ENCODE results near the gene ICA1. TPM values are rescaled to one million over a fixed set of nuclear protein-coding genes. Genes with fewer than 3 reads are reported as not detected.
"Not testable (repeated sequence)": the region's sequence is repeated elsewhere in the genome, so short reads cannot be mapped to it uniquely, and the experiment has no call there.

The ICA1 gene
- total RNA-seq, 1 donor from 2014 or later: 0.72 TPM

DNA sequence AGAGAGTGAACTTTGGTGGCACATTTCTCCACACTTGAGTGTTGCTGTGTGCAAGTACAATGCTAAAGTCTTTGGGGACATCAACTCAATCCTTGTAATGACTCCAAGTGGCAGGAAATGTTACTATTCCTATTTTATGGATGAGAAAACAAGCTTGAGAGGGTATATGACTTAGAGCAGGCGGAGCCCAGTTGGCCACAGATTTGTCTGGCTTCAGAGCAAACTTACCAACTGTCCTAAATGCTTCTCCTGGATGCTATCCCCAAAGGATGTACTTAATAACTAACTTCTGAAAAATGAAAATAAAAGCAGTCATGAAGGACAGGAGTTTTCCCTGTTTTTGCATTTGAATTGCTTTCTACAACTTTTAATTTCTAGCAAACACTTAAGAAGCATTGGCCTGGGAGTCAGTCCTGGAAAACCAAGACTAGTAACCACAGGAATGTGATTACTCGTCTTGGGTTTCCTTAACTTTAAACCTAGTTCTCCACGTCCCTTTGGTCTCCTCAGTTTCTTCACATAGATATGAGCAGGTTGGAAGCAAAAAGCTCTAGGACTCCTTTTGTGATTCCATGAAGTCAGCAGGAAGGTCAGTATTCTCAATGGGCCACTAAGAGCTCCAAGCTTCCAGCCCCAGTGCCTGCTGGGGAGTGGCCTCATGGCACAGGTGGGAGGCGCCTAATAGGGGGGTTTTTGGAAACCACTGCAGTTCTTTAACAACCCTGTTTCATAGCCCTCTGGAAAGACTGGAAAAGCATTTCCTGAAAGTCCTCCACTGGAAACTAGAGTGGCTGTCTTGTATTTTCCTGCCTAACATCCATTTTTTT is 152.6 kb downstream of the ICA1 start:
- peaks cover 3% of the 10 kb centered on the region for H3K9me3 Mint-ChIP-seq
- DNase-seq: no peak
- H3K4me1 Mint-ChIP-seq: peaks cover 14% of the 10 kb centered on the region
- no peak overlapping the region for H3K27ac Mint-ChIP-seq
- H3K36me3 Mint-ChIP-seq (ENCODE audit: low read depth): no peaks in the 10 kb centered on the region
- H3K27me3 Mint-ChIP-seq: no peaks in the 10 kb centered on the region
- H3K4me3 Mint-ChIP-seq: no peak overlapping the region
- intact Hi-C loops (cut with micrococcal nuclease): no loop called here

DNA sequence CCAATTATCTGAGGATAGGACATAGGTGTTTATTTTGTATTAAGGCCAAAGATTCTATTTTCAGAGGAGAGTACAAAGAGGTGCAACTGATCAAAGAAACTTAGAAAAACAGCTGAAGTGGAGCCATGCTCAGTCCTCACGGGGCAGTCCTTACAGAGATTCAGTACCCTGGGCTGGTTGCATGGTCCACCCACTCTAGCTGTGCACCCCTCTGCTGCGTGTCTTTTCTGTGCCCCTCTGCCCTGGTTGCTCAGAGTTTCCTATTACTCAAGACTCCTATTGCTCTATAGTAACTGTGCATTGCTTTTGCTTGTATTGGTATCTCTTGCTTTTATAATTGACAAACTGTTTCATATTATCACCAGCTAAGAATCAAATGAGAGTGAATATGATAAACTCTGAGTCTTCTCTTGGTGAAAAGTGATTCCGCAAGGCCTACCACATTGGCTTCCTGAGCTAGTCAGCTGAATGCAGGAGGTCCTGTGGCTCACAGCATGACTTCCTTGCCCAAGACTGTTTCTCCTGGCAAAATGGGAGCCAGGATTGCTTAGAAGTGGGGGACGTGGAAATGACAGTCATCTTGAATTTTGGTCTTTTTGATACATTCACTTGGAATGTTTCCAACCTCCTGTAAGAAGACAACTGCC is 156.4 kb downstream of the ICA1 start:
- Mint-ChIP-seq H3K4me1 (peaks cover 4% of the 10 kb centered on the region), H3K27me3 (no peaks in the 10 kb centered on the region), H3K9me3 (peaks cover 16% of the 10 kb centered on the region), H3K36me3 (ENCODE audit: low read depth) (no peaks in the 10 kb centered on the region), H3K27ac (no peak overlapping the region), H3K4me3 (no peak overlapping the region)
- no peak for DNase-seq
- intact Hi-C loops (cut with micrococcal nuclease): no loop called here

GRCh38 chr7:8103282-8103681 is 158.7 kb downstream of the ICA1 start:
- intact Hi-C loops (cut with micrococcal nuclease): no loop called here
- DNase-seq: no peak
- Mint-ChIP-seq H3K4me3 (no peak overlapping the region), H3K27me3 (no peaks in the 10 kb centered on the region), H3K27ac (no peak overlapping the region), H3K36me3 (ENCODE audit: low read depth) (peaks cover 2% of the 10 kb centered on the region), H3K4me1 (peaks cover 4% of the 10 kb centered on the region), H3K9me3 (peaks cover 30% of the 10 kb centered on the region)

GRCh38 chr7:8101292-8101691 is 160.7 kb downstream of the ICA1 start:
- H3K27ac Mint-ChIP-seq; intact Hi-C loops (cut with micrococcal nuclease); H3K27me3 Mint-ChIP-seq: not testable (repeated sequence)

DNA sequence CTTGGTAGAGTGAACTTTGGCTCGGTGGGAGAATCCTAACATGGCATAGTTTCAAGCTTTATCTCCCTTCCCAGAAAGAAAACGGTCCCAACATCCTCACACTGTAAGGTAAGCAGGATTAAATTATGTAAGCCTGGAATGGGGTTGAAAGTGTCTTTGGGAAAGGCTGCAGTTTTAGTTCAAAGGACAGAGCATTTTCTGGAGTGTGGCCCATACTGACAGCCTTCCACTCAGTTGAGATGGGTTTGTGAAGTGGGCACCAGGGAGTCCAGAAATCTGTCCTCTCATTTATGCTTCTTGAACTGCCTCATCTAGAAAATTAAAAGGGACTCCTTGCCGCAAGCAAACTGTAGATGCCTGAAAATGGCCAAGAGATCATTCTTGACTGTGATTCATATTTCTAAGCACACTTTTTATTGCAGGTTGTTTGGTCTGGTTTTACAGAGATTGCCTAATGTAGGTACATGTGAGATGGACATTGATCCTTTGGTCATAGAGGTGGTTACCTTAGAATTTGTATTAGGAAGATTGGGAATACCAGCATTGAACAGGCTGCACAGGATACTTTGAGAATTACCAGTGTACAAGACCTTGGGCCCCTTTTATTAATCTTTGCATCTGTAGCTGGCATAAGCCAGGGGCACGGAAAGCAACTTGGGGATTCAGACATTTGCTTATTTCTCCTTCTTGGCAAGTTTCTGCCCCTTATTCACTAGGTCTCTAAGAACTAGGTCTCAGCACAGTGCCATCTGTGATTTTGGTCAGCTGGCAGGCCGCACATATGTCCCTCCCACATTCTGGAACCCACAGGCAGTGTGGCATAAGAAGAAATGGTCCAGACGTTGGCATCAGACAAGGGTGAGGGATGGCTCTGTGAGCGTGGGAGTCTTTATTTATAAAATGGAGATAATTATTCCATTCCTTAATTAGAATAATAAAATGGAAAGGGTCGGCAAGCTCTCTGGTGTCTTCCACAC is 167.5 kb downstream of the ICA1 start:
- H3K36me3 Mint-ChIP-seq (ENCODE audit: low read depth): peaks cover 12% of the 10 kb centered on the region
- peaks cover 18% of the 10 kb centered on the region for H3K9me3 Mint-ChIP-seq
- H3K27ac Mint-ChIP-seq: no peak overlapping the region
- no peaks in the 10 kb centered on the region for H3K27me3 Mint-ChIP-seq
- peak; percentile 14 for DNase-seq
- no peaks in the 10 kb centered on the region for H3K4me1 Mint-ChIP-seq
- H3K4me3 Mint-ChIP-seq: no peak overlapping the region
- intact Hi-C loops (cut with micrococcal nuclease): no loop called here

More at GRCh38 chr7:8101292-8101691, 160.7 kb downstream of the ICA1 start:
- H3K4me1 Mint-ChIP-seq; DNase-seq; H3K4me3 Mint-ChIP-seq; H3K36me3 Mint-ChIP-seq (ENCODE audit: low read depth): not testable (repeated sequence)
- peaks cover 40% of the 10 kb centered on the region for H3K9me3 Mint-ChIP-seq

DNA sequence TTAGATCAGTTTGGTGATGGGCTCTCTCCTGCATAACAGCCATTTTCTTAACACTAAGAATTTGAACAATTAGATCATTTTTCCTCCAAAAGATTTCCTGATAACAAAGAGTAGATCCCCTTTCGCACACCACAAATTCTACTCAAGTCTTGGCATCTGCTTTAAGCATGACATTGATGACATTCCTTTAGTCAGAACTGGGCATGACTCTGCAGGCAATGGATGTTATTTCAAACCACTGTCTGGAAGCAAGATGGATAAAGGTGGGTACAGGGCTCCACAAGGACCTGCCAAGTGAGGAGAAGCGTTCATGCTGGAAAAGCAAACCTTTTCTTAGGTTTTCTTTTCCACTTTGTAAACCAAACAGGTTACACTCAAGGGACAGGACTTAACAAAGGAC is 169.8 kb downstream of the ICA1 start:
- no peak for DNase-seq
- H3K4me1 Mint-ChIP-seq: no peaks in the 10 kb centered on the region
- no peak overlapping the region for H3K4me3 Mint-ChIP-seq
- peaks cover under 1% of the 10 kb centered on the region for H3K9me3 Mint-ChIP-seq
- peaks cover 14% of the 10 kb centered on the region for H3K36me3 Mint-ChIP-seq (ENCODE audit: low read depth)
- no peaks in the 10 kb centered on the region for H3K27me3 Mint-ChIP-seq
- H3K27ac Mint-ChIP-seq: no peak overlapping the region
- intact Hi-C loops (cut with micrococcal nuclease): no loop called here

DNA sequence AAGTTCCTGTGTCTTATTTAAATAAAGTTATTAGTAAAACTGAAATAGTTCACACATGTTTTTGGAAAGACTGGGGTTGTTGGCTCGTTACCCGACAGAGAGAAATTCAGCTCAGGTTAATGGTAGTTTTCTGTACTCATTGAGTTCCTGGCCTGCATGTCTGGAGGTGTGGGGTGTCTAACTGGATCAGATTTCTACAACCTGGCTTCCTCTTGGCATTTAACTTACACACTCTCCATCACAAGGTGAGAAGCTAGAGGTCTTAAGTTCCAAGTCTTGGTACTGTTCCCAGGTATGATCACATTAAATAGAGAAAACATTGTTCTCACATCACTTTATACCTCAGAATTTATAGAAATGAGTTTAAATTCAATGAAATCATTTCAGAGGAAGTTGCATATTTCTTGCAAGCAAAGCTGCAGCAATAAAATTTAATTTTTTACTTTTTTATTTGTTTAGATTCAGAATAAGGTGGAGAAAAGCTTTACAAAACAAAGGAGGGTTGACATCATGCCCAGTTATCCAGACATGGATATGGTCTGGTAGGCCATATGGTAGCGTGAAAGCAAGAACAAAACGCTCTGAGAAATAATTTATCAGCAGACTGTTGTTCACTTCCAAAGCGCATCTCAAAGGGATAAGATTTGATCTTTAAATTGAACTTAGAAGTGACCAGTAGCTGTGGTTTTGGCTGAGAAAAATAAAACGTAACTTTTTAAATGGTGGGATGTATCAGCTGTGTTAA is 172.8 kb downstream of the ICA1 start:
- no peaks in the 10 kb centered on the region for H3K27me3 Mint-ChIP-seq
- no peaks in the 10 kb centered on the region for H3K4me1 Mint-ChIP-seq
- intact Hi-C loops (cut with micrococcal nuclease): no loop called here
- no peak overlapping the region for H3K4me3 Mint-ChIP-seq
- no peak overlapping the region for H3K27ac Mint-ChIP-seq
- H3K36me3 Mint-ChIP-seq (ENCODE audit: low read depth): peaks cover 28% of the 10 kb centered on the region
- H3K9me3 Mint-ChIP-seq: no peaks in the 10 kb centered on the region
- peak; percentile 39 for DNase-seq

DNA sequence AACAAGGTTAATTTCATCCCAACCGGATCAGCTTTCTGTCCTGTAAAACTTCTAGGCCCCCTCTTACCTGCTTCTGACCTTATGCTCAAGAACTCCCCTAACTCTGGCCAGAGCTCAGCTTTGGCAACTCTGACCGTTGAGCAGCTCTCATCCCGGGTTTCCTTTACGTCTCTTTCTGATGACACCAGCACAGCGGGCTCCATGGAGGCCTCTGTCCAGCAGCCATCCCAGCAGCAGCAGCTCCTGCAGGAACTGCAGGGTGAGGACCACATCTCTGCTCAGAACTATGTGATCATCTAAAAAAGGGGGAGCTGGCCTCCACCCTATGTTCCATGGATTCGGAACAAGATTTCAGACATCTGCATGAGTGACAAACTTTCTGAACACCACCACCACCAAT is 175.7 kb downstream of the ICA1 start:
- no peak for DNase-seq
- H3K4me3 Mint-ChIP-seq: no peak overlapping the region
- intact Hi-C loops (cut with micrococcal nuclease): no loop called here
- no peaks in the 10 kb centered on the region for H3K4me1 Mint-ChIP-seq
- H3K27me3 Mint-ChIP-seq: no peaks in the 10 kb centered on the region
- peaks cover 26% of the 10 kb centered on the region for H3K36me3 Mint-ChIP-seq (ENCODE audit: low read depth)
- no peak overlapping the region for H3K27ac Mint-ChIP-seq
- no peaks in the 10 kb centered on the region for H3K9me3 Mint-ChIP-seq

GRCh38 chr7:8085420-8085819 is 176.5 kb downstream of the ICA1 start:
- H3K36me3 Mint-ChIP-seq (ENCODE audit: low read depth): peaks cover 26% of the 10 kb centered on the region
- H3K27me3 Mint-ChIP-seq: no peaks in the 10 kb centered on the region
- DNase-seq: no peak
- intact Hi-C loops (cut with micrococcal nuclease): no loop called here
- no peak overlapping the region for H3K4me3 Mint-ChIP-seq
- no peak overlapping the region for H3K27ac Mint-ChIP-seq
- no peaks in the 10 kb centered on the region for H3K9me3 Mint-ChIP-seq
- H3K4me1 Mint-ChIP-seq: no peaks in the 10 kb centered on the region

DNA sequence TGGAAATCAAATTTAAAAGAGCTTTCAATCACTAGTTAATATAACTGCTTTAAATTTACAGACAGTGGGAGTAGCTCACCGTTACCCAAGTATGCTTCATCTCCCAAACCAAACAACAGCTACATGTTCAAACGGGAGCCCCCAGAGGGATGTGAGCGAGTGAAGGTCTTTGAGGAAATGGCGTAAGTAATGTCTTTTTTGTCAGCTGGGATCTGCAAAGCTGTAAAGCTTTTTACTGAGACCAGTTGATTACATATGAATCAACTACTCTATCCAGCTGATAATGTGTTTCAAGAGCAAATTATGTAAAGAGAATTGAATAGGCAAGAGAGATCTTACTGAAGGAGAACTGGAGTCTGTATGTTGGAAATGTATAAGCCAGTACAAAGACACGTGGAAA is 177.1 kb downstream of the ICA1 start:
- Mint-ChIP-seq H3K4me3 (no peak overlapping the region), H3K9me3 (no peaks in the 10 kb centered on the region), H3K4me1 (no peaks in the 10 kb centered on the region), H3K27me3 (no peaks in the 10 kb centered on the region), H3K36me3 (ENCODE audit: low read depth) (peaks cover 26% of the 10 kb centered on the region), H3K27ac (no peak overlapping the region)
- DNase-seq: no peak
- intact Hi-C loops (cut with micrococcal nuclease): no loop called here

- Mint-ChIP-seq H3K9me3 (no peaks in the 10 kb centered on the region), H3K27me3 (no peaks in the 10 kb centered on the region), H3K27ac (no peak overlapping the region), H3K4me3 (no peak overlapping the region), H3K4me1 (no peaks in the 10 kb centered on the region), H3K36me3 (ENCODE audit: low read depth) (peaks cover 25% of the 10 kb centered on the region)
- DNase-seq: no peak
- intact Hi-C loops (cut with micrococcal nuclease): no loop called here
These were observed 179.2 kb downstream of the ICA1 start for GRCh38 chr7:8082762-8083161.

DNA sequence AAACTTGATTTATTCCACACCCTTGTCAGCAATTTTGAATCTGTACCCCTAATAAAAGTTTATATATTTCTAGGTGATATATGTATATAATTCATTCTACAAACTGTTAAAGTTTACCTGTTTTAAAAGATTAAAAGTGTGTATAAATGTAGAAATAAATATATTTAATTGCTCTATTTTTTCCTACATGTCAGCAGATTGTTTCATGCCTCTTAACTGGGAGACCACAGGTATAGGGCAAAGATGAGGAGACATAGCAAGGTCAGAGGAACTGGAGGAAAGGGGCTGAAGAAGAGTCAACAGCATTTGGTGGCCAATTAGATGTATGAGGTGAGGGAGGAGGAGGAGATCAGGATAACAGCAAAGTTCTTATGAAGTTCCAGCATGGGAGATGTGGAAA is 183.5 kb downstream of the ICA1 start:
- Mint-ChIP-seq H3K4me1 (no peaks in the 10 kb centered on the region), H3K9me3 (peaks cover 5% of the 10 kb centered on the region), H3K36me3 (ENCODE audit: low read depth) (peaks cover 17% of the 10 kb centered on the region), H3K27me3 (no peaks in the 10 kb centered on the region), H3K27ac (no peak overlapping the region), H3K4me3 (no peak overlapping the region)
- DNase-seq: no peak
- intact Hi-C loops (cut with micrococcal nuclease): no loop called here

DNA sequence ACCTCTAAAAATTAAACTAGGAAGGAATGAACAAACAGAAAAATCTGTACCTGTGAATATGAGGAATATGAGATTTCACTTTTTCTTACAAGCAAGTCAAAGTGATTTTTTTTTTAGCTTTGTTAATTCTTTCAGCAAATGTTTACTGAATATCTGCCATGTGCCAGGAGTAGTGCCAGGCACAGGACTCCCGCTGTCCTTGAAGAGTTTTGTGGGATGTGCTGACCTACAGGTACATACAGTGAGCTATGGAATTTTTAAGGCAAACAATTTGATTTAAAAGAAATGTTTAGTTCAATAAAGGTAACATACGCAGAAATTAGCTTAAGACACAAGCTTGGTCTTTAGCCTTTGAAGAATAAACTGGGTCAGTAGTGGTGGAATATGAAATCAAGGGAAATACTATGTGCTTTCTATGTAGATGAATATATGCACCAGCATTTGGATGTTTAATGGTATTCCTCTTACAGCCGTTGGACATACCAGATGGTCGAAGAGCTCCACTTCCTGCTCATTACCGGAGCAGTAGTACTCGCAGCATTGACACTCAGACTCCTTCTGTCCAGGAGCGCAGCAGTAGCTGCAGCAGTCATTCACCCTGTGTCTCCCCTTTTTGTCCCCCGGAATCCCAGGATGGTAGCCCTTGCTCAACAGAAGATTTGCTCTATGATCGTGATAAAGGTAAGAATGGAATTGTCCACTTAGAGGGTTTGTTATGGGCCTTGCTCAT is 191.4 kb downstream of the ICA1 start:
- H3K27me3 Mint-ChIP-seq: no peaks in the 10 kb centered on the region
- H3K36me3 Mint-ChIP-seq (ENCODE audit: low read depth): peaks cover 41% of the 10 kb centered on the region
- peaks cover 20% of the 10 kb centered on the region for H3K9me3 Mint-ChIP-seq
- no peak for DNase-seq
- peak overlapping the region; percentile 10 for H3K27ac Mint-ChIP-seq
- H3K4me1 Mint-ChIP-seq: peaks cover 9% of the 10 kb centered on the region
- intact Hi-C loops (cut with micrococcal nuclease): no loop called here
- no peak overlapping the region for H3K4me3 Mint-ChIP-seq

Data from activated CD4-positive, alpha-beta T cell treated with anti-CD3 and anti-CD28 coated beads, Interleukin-2, amount 10 ng/mL, durations not matched to agents 24 days and 14 days (primary cell).